ENCODE results near the gene PARVG. TPM values are rescaled to one million over a fixed set of nuclear protein-coding genes. Genes with fewer than 3 reads are reported as not detected.

The PARVG gene
- total and polyA plus RNA-seq, 9 of the 15 experiments (the other 6 are each of a cell fraction or from before 2014, with no cell fraction given) = 0.35 TPM; not detected in 8

DNA sequence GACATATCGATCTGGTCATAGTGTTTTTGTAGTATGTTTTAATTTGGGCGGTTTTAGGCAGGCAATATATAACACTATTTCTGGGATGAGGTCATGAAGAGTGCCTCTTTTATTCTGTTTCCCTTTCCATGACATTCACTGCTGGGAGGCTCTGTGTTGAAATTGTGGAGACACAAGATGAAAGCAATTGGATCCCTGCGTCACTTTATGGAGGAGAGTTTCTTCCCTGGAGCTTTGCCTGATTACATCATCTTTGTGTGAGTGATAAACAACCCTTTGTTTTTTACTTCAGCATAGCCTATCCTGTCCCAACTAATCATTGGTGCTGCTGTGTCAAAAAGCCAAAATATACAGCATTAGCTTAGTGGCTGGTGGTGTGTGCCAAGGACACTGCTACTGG is 48.6 kb downstream of the PARVG start:
- Histone ChIP-seq H3K4me1 (replicated peaks in 1 of 2; ENCODE audit: control insufficient read depth in 2 of 2, insufficient read depth in 2 of 2, low read length in 2 of 2) (no peaks in the 10 kb centered on the region), H3K4me3 (no peak overlapping the region), H2AFZ (ENCODE audit: low read depth, low read length) (no peak overlapping the region), H3K36me3 (ENCODE audit: control insufficient read depth, insufficient read depth, low read length) (no peaks in the 10 kb centered on the region), H3K9ac (ENCODE audit: insufficient read depth in 1 of 2, low read depth in 2 of 2, low read length in 2 of 2) (no peak overlapping the region), H3K9me3 (replicated peaks; ENCODE audit: control insufficient read depth, insufficient read depth, low read depth, low read length) (no peaks in the 10 kb centered on the region), H3K79me2 (ENCODE audit: control insufficient read depth, insufficient read depth, low read length) (no peaks in the 10 kb centered on the region), H3K27ac (ENCODE audit: extremely low read depth, low read depth, low read length) (no peak overlapping the region), H3K27me3 (ENCODE audit: control insufficient read depth in 2 of 2, insufficient read depth in 2 of 2, low read length in 2 of 2) (no peaks in the 10 kb centered on the region; a peak in 1 of 5 replicates), H3K4me2 (ENCODE audit: insufficient read depth, low read length) (no peak overlapping the region), H3K9me1 (ENCODE audit: control insufficient read depth, insufficient read depth, low read length) (no peaks in the 10 kb centered on the region), H4K20me1 (replicated peaks; ENCODE audit: control insufficient read depth, insufficient read depth, low read length) (no peaks in the 10 kb centered on the region)
- FAIRE-seq (no peak), ATAC-seq (no peak), DNase-seq (ENCODE audit: extremely low read depth in 1 of 4, low spot score in 3 of 4) (no peak)
- BruUV-seq (replicated peaks) = no TSS peak
- CTCF ChIA-PET (ENCODE audit: low intra/inter-chr PET ratio) = no interaction called here
- 0% methylated on average over 3 of the region's 3 CpGs for WGBS (ENCODE audit: insufficient coverage, low coverage, missing lambda C conversion rate)
- TF ChIP-seq, protein P1, sequence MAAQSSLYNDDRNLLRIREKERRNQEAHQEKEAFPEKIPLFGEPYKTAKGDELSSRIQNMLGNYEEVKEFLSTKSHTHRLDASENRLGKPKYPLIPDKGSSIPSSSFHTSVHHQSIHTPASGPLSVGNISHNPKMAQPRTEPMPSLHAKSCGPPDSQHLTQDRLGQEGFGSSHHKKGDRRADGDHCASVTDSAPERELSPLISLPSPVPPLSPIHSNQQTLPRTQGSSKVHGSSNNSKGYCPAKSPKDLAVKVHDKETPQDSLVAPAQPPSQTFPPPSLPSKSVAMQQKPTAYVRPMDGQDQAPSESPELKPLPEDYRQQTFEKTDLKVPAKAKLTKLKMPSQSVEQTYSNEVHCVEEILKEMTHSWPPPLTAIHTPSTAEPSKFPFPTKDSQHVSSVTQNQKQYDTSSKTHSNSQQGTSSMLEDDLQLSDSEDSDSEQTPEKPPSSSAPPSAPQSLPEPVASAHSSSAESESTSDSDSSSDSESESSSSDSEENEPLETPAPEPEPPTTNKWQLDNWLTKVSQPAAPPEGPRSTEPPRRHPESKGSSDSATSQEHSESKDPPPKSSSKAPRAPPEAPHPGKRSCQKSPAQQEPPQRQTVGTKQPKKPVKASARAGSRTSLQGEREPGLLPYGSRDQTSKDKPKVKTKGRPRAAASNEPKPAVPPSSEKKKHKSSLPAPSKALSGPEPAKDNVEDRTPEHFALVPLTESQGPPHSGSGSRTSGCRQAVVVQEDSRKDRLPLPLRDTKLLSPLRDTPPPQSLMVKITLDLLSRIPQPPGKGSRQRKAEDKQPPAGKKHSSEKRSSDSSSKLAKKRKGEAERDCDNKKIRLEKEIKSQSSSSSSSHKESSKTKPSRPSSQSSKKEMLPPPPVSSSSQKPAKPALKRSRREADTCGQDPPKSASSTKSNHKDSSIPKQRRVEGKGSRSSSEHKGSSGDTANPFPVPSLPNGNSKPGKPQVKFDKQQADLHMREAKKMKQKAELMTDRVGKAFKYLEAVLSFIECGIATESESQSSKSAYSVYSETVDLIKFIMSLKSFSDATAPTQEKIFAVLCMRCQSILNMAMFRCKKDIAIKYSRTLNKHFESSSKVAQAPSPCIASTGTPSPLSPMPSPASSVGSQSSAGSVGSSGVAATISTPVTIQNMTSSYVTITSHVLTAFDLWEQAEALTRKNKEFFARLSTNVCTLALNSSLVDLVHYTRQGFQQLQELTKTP (IDR thresholded peaks at IDR 0.05; ENCODE audit: low read depth in 1 of 2, partially characterized antibody in 2 of 2) = no peak
- TF ChIP-seq BRD4 (IDR thresholded peaks at IDR 0.05) (no peak), ZNF174 (CRISPR knock-in tag; IDR thresholded peaks at IDR 0.05) (no peak), PML (IDR thresholded peaks at IDR 0.05; ENCODE audit: low read length) (no peak), HDAC6 (IDR thresholded peaks at IDR 0.05; ENCODE audit: low read depth, low read length) (no peak), HNRNPUL1 (IDR thresholded peaks at IDR 0.05; ENCODE audit: low read length) (no peak), CCNT2 (IDR thresholded peaks at IDR 0.05; ENCODE audit: borderline replicate concordance, extremely low read depth, insufficient read length, low read depth, low read length) (no peak)
- TF ChIP-seq, protein P2, sequence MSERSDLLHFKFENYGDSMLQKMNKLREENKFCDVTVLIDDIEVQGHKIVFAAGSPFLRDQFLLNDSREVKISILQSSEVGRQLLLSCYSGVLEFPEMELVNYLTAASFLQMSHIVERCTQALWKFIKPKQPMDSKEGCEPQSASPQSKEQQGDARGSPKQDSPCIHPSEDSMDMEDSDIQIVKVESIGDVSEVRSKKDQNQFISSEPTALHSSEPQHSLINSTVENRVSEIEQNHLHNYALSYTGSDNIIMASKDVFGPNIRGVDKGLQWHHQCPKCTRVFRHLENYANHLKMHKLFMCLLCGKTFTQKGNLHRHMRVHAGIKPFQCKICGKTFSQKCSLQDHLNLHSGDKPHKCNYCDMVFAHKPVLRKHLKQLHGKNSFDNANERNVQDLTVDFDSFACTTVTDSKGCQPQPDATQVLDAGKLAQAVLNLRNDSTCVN (CRISPR knock-in tag; IDR thresholded peaks at IDR 0.05) = no peak
- intact Hi-C loops (cut with micrococcal nuclease) = no loop called here
- POLR2A ChIA-PET = no interaction called here
- in situ Hi-C loops (cut with MboI) = no loop called here

Data from K562 (cell line).